ENCODE data around the gene DST. TPM values are rescaled to one million over a fixed set of nuclear protein-coding genes. Genes with fewer than 3 reads are reported as not detected.

Gene DST
- total and polyA plus RNA-seq, 11 donors: 107 to 607 (median 366) TPM

DNA sequence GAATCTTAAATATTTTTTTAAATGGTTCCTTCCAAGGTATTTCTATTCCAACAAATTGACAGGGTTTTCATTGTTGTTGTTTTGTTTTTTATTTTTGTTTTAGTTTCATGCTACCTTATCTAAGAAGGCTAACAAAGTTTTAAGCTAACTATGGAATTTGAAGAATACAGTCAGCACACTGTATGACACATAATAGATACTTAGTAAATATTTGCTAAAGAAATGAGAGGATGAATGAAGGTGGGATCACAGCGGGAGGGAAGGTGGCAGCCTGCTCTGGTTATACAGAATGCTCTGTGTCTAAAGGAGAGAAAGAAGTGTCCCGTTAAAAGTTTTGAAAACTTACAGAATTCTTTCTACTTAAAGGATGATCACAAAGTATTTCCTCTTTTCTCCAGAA lies 43.7 kb upstream of the DST start:
- TF ChIP-seq, protein P1, sequence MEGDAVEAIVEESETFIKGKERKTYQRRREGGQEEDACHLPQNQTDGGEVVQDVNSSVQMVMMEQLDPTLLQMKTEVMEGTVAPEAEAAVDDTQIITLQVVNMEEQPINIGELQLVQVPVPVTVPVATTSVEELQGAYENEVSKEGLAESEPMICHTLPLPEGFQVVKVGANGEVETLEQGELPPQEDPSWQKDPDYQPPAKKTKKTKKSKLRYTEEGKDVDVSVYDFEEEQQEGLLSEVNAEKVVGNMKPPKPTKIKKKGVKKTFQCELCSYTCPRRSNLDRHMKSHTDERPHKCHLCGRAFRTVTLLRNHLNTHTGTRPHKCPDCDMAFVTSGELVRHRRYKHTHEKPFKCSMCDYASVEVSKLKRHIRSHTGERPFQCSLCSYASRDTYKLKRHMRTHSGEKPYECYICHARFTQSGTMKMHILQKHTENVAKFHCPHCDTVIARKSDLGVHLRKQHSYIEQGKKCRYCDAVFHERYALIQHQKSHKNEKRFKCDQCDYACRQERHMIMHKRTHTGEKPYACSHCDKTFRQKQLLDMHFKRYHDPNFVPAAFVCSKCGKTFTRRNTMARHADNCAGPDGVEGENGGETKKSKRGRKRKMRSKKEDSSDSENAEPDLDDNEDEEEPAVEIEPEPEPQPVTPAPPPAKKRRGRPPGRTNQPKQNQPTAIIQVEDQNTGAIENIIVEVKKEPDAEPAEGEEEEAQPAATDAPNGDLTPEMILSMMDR (IDR thresholded peaks at IDR 0.05): no peak
- TF ChIP-seq POLR2A (IDR thresholded peaks at IDR 0.05): no peak
- peaks cover 0 to 77% (median 36%) of the 10 kb centered on the region in 12 donors for H3K4me1 ChIP-seq
- WGBS, 4 donors: 84 to 95% (median 92%) methylated on average over 2 of the region's 2 CpGs

DNA sequence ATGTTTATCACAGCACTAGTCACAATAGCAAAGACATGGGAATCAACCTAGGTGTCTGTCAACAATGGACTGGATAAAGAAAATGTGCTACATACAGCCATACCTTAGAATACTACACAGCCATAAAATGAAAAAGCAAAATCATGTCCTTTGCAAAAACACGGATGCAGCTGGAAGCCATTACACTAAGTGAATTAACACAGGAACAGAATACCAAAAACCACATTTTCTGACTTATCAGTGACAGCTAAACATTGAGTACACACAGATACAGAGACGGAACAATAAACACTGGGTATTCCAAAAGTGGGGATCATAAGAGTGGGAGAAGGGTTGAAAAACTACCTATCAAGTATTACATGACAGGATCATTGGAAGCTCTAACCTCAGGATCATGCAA lies 43.3 kb upstream of the DST start:
- Histone ChIP-seq H3K9me3 (no peaks in the 10 kb centered on the region), H3K27ac (peak overlapping the region in 5 of 12 donors; percentile 31 to 84 (median 77)), H3K36me3 (no peaks in the 10 kb centered on the region), H3K4me3 (no peak overlapping the region), H3K27me3 (no peaks in the 10 kb centered on the region), H3K4me1 (peaks cover 0 to 77% (median 37%) of the 10 kb centered on the region in 12 donors)
- DNase-seq (no peak), ATAC-seq (no peak)
- intact Hi-C loops (cut with DNase I): no loop called here
- 43 to 77% (median 66%) methylated on average over 2 of the region's 2 CpGs for WGBS, 4 donors
- no peak for TF ChIP-seq POLR2A (IDR thresholded peaks at IDR 0.05)
- TF ChIP-seq, protein P1 (IDR thresholded peaks at IDR 0.05): no peak

More for the DNA sequence above, 43.7 kb upstream of the DST start:
- no peak for DNase-seq
- no peaks in the 10 kb centered on the region for H3K27me3 ChIP-seq
- no peaks in the 10 kb centered on the region for H3K9me3 ChIP-seq
- no peak overlapping the region for H3K4me3 ChIP-seq
- ATAC-seq: no peak
- intact Hi-C loops (cut with DNase I): no loop called here
- H3K36me3 ChIP-seq: no peaks in the 10 kb centered on the region
- H3K27ac ChIP-seq: peak overlapping the region in 5 of 12 donors; percentile 4 to 79 (median 34)

DNA sequence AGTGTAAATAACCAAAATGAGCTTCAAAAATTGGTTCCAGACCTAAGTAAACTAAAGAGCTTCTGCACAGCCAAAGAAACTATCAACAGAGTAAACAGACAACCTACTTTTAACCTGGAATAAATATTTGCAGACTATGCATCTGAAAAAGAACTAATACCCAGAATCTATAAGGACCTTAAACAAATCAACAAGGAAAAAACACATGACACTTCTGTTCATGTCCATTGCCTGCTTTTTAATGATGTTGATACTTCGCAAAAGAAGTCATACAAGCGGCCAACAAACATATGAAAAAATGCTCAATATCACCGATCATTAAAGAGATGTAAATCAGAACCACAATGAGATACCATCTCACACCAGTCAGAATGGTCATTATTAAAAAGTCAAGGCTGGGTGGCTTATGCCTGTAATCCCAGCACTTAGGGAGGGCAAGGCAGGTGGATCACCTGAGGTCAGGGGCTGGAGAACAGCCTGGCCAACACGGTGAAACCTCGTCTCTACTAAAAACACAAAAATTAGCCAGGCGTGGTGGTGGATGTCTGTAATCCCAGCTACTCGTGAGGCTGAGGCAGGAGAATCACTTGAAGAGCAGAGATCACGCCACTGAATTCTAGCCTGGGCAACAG lies 42.5 kb upstream of the DST start:
- Histone ChIP-seq H3K9me3 (no peaks in the 10 kb centered on the region), H3K4me3 (no peak overlapping the region), H3K27ac (peak overlapping the region in 10 of 12 donors; percentile 66 to 87 (median 76)), H3K27me3 (no peaks in the 10 kb centered on the region), H3K4me1 (peaks cover 0 to 81% (median 34%) of the 10 kb centered on the region in 12 donors), H3K36me3 (no peaks in the 10 kb centered on the region)
- 89 to 95% (median 91%) methylated on average over 8 of the region's 8 CpGs for WGBS, 4 donors
- intact Hi-C loops (cut with DNase I): no loop called here
- no peak for DNase-seq
- TF ChIP-seq, protein P1 (IDR thresholded peaks at IDR 0.05): no peak
- no peak for TF ChIP-seq POLR2A (IDR thresholded peaks at IDR 0.05)
- ATAC-seq: no peak

DNA sequence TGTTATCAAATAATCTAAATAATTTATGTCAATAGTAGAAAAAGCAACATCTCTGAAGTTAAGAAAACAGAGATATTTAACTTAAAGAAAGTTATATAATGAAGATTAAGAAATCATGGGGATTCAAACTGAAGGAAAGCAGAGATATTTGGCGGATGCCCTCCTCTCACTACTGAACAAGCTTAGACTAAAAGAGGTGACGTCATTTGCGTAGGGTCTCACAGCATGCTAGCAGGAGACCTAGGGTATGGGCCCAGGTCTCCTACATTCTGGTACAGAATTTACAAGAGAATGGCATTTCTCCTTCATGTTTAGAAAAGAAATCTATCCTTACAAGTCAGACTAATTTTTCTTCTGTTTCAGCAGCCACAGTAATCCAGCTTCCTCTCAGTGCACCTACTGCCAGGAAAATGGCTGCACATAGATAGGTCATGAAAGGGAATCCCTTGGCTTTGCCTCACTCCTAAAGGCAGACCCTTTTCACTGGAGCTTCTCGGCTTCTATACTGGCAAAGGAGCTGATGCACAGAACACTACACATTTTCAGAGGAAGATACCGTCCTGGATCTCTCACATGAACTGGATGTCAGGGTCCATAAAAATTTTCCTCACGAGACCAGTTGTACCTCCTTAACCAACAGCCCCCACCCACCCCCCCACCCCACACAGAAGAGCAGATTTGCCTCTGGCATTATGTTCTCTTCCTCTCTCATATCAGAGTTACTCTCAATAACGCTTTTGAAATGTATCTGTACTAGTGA lies 41.8 kb upstream of the DST start:
- H3K4me3 ChIP-seq: no peak overlapping the region
- H3K4me1 ChIP-seq: peaks cover 0 to 76% (median 30%) of the 10 kb centered on the region in 12 donors
- H3K27ac ChIP-seq: peak overlapping the region; percentile 19 to 87 (median 74)
- H3K36me3 ChIP-seq: no peaks in the 10 kb centered on the region
- ATAC-seq (peak in 3 of 4 donors; percentile 18 to 21 (median 18)), DNase-seq (no peak)
- WGBS, 4 donors: 68 to 73% (median 70%) methylated on average over 7 of the region's 7 CpGs
- intact Hi-C loops (cut with DNase I): no loop called here
- no peaks in the 10 kb centered on the region for H3K9me3 ChIP-seq
- no peak for TF ChIP-seq POLR2A (IDR thresholded peaks at IDR 0.05)
- TF ChIP-seq, protein P1 (IDR thresholded peaks at IDR 0.05): no peak
- no peaks in the 10 kb centered on the region for H3K27me3 ChIP-seq

Measured in heart left ventricle (tissue), 16 donors.